Muscle of back (tissue), 11 donors: ENCODE data around the gene PRKCB. TPM values are rescaled to one million over a fixed set of nuclear protein-coding genes. Genes with fewer than 3 reads are reported as not detected.

Source experiments
- DNase-seq, 3 donors: peaks; one replicate each; pipeline versions ENCODE4 v3.0.0 to v3.0.0-alpha.2; 2013
- polyA plus RNA-seq, 10 donors: library from polyadenylated mRNA; unstranded; fragments of 120-200 nt; gene quantifications; one replicate each; pipeline ENCODE4 v1.2.1, GENCODE V29; 2013; ENCODE audit not compliant: insufficient read length in 10 of 10

The PRKCB gene
- polyA plus RNA-seq, 10 donors = 1.2 to 3.6 (median 1.7) TPM

DNA sequence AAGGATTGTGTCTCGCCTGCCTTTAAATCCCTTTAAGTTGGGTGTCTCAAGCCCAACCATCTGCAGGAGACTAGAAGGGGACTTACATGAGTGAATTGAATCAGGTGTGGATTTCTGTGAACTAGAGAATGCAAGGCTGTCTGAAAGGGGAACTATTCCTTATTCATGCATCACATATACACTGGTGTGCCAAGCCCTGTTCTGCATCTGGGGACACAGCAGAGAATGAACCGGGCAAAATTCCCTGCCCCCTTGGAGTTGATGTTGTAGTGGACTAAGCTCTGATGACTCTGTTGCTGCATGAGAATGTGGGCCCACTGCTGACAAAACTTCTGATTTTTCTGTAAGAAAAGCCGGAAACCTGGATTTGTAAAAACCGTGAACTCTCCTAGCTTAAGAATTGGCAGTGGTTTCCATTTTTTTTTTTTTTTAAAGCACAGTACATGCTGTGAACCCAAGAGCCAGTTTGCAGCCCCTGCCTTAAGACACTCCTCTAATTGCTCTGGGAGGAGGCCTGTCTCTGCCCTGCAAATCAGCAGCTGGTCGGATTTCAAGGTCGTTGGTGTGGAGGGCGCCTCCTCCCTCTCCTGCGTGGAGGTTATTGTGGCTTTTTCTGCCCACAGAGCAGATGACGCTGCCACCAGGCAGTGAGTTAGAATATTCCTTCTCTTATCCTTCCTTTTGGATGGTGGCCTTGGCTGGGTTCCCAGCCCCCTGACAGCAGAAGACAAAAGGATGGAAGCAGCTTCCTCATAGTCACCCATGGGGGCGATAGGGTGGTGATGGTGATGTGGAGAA lies 131.0 kb downstream of the PRKCB start:
- no peak for DNase-seq

DNA sequence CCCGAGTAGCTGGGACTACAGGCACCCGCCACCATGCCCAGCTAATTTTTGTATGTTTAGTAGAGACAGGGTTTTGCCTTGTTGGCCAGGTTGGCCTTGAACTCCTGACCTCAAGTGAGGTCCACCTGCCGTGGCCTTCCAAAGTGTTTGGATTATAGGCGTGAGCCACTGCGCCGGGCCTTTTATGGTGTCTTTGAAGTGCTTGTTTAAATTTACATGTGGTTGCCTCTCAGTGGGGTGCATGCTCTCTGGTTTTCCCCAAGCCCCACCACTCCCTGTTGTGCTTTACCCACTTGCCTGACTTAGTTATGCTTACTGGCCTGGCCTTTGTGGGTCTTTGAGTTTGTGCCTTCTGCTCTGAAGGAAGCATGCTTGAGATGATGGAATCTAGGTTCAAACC lies 132.0 kb downstream of the PRKCB start:
- no peak for DNase-seq

DNA sequence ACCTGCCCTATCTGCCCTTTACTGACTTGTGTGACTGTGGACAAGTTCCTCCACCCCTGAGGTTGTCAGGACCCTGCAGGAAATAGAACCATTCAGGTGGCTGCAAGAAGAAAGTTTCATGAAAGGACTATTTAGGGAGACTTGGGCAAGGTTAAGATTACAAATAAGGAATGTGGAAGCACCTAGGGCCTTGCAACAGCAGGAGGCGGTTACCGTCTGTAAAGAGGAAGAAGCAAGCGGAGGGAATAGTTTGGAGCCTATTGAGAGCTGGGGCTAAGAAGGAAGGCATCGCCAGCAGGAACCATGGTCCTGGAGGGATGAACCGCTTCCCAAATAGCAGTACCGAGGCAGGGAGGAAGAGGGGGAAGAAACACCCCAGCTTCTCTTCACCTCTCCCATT lies 132.4 kb downstream of the PRKCB start:
- DNase-seq = no peak

DNA sequence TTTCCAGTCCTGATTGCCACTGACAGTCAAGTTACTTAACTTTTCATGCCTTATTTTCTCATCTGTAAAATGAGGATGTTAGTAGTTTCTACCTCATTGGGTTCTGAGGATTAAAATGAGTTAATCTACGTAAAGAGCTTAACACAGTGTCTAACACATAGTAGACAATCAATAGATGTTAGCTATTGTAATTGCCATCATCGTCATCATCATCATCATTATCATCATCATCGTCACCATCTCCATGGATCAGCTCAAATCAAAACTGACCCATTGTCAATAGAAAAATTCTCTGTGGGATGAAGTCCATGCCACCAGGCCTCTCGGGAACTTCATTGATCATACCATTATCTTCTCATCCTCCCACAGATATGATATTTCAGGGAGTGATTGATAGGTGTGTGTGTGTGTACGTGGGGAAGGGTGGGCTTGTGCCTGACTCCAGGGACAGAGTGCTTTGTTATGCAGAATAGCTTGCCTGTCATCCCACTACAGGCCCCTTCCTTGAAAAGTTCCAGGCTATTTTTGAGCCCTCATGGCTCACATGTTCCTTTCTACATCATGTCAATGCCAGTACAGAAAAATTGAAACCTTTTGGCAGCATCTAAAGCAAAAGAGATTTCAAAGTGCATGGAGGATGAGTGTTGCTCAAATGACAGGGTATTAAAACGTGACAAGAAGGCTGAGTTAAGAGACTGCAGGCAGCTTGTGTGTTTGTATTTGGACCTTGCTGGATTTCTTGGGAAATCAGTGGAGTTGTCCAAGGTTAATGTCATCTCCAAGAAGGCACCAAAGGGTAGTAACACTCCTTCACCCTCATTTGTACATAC lies 133.9 kb downstream of the PRKCB start:
- no peak for DNase-seq

DNA sequence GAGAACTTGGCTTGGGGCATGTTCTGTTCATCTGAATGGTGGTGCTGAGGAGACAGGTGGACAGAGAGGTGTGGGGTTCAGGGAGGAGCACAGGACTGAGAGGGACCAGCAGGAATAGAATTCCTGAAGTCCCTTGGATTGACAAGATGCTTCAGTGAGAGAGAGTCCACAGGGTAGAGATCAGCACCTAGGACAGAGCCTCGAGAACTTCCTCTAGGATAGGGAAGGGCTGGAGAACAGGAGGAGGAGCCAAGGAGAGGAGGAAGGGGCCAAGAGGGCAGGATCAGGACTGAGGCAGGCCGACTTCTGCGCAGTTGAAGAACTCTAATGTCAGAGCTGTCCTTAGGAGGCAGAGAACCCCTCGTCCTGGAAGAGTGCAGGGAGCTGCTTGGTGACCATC lies 138.4 kb downstream of the PRKCB start:
- DNase-seq = no peak

DNA sequence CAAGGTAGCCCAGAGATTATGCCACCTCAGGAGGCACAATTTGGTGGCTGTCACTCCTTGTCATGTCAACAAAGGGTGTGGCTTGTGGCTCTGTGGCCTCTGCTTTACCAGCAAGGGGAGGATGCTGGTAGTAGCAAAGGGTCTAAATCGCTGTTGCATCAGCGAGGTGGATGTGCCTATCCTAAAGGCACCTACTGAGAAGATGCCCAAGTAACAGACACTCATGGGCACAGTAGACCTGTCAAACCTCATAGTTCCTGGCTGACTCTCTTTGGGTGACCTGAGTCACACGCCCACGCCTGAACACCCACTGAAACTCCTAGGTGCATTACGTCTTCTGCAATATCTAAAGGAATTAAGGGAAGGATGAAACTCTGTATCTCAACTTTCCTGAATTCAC lies 139.5 kb downstream of the PRKCB start:
- DNase-seq = no peak

DNA sequence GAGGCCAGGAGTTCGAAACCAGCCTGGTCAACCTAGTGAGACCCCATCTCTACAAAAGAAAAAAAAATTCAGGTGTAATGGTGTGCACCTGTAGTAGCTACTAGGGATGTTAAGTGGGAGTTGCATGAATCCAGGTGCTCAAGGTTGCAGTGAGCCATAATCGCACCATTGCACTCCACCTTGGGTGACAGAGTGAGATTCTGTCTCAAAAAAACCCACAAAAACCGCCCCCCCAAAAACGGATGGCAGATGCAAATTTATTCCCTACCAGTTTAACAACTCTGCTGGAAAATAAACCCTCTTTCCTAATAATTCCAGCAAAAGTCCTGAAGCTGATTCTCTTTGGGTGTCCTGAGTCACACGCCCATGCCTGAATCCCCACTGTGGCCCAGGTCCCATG lies 140.3 kb downstream of the PRKCB start:
- DNase-seq = no peak

DNA sequence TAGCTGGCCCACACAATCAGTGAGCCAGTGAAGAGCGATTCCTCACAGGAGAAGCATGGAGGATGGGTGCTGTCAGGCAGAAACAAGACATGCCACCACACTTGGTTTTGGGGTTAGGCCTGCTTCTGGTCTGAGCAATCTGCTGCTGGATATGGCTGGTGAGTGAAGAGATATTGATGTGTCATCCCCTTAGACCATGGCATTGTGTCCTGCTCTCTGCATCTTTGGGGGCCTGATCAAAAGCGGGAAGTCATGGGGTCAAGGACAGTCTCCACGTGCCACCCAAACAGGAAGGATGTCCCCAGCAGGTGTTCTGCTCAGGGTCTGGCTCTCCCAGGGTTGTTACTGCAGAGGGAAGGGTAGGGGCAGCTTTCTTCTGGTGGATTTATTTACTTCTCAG lies 140.7 kb downstream of the PRKCB start:
- DNase-seq = no peak

DNA sequence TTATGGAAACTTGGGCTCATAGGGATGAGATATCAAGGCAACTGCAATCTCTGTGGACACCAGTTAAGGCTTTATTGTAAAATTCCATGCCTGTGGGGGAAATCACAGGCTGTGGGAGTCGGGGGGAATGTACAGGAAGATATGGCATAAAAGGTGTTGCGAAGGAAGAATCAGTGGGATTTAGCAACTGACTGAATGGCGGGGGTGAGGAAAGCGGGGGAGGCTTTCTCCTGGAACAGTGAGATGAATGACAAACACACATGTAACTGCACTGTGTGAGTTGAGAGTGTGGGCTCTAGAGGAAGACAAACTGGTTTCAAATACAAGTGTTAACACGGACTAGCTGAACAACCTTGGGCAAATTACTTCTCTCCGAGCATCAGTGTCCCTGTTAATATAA lies 143.7 kb downstream of the PRKCB start:
- no peak for DNase-seq

DNA sequence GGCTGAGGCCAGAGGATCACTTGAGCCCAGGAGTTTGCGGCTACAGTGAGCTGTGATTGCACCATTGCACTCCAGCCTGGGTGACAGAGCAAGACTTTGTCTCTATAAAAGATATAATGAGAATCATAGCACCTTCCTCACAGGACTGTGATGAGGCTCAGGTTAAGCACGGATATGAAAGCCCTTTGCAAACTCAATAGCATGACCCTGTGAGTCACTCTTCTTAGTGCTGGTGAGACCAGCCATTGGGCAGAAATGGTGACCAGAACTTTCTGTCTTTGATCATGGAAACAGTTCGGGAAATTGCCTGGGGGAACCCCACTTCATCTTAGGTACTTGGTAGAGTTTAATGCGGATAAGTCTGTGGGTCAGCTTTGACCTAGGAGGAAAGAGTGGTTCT lies 144.2 kb downstream of the PRKCB start:
- no peak for DNase-seq

DNA sequence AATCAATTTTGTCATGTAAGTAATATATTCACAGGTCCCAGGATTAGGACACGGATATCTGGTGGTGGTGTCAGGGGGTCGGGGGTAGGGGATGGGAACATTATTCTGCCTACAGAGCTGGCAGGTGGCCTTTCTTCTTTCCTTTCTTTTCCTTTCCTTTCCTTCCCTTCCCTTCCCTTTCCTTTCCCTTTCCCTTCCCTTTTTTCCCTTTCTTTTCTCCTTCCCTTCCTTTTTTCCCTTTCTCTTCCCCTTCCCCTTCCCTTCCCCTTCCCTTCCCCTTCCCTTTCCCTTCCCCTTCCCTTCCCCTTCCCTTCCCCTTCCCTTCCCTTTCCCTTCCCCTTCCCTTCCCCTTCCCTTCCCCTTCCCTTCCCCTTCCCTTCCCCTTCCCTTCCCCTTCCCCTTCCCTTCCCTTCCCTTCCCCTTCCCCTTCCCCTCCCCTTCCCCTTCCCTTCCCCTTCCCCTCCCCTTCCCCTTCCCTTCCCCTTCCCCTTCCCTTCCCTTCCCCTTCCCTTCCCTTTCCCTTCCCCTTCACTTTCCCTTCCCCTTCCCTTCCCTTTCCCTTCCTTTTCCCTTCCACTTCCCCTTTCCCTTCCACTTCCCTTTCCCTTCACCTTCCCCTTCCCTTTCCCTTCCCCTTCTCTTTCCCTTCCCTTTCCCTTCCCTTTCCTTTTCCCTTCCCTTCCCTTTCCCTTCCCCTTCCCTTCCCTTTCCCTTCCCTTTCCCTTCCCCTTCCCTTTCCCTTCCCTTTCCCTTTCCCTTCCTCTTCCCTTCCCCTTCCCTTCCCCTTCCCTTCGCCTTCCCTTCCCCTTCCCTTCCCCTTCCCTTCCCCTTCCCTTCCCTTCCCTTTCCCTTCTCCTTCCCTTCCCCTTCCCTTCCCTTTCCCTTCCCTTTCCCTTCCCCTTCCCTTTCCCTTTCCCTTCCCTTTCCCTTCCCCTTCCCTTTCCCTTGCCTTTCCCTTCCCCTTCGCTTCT lies 145.9 kb downstream of the PRKCB start:
- DNase-seq = no peak

DNA sequence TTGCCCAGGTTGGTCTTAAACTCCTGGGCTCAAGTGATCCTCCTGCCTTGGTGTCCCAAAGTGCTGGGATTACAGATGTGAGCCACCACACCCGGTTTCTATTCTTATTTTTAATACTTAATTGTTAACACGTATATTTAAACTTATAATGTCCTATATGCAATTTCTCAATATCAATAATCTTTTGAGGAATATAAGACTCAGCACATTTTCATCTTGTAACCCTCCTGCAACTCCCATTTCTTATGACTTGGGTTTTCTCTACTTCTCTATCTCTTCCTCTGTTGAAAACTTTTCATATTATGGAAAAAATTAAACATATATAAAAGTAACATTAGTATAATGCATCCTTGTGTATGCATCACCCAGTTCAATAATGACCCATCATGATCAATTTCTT lies 150.7 kb downstream of the PRKCB start:
- no peak for DNase-seq

DNA sequence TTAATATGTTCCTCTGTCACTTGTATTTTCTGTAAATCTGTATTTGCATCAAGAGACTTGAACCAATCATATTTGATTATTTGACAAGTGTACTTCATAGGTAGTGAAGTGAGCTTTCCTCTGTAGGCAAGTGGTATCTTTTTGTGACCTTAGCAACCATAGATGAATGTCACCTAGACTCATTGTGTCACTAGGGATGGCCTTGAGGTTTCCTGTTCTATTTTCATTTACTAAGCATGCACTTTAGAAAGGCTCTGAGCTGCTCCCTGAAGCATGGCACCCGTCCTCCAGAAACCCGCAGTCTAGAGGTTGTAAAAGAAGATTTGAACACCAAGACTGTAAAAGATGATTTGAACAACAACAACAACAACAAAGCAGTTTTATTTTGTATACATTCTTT lies 151.7 kb downstream of the PRKCB start:
- DNase-seq = no peak

DNA sequence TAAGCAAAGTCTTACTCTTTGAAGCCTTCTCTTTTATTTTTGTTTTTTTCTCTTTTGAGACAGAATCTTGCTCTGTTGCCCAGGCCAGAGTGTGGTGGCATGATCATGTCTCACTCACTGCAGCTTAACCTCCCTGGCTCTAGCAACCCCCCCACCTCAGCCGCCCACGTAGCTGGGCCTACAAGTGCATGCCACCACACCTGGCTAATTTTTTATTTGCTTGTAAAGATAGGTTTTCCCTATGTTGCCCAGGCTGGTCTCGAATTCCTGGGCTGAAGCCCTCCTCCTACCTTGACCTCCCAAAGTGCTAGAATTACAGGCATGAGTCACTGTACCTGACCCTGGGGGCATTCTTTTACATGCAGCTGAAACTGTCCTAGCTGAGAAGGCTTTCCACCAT lies 154.7 kb downstream of the PRKCB start:
- no peak for DNase-seq

DNA sequence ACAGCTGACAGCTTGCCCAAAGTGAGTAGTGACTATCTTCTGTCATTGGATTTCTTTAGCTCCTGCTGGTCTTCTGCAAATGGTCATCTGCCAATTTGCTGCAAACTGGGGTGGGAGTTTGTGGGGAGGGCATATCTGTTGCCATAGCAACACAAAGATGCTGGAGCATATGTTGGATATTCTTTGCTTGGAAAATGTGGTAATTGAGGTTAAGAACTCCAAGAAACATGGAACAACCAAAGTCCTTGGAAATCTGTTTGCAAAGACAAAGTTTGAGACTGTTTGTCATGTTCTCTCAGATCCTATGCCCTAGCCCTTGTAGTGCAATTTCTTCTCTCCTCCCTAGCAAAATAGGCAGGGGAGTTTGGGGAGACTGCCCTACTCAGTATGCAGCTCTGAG lies 155.3 kb downstream of the PRKCB start:
- DNase-seq = no peak

DNA sequence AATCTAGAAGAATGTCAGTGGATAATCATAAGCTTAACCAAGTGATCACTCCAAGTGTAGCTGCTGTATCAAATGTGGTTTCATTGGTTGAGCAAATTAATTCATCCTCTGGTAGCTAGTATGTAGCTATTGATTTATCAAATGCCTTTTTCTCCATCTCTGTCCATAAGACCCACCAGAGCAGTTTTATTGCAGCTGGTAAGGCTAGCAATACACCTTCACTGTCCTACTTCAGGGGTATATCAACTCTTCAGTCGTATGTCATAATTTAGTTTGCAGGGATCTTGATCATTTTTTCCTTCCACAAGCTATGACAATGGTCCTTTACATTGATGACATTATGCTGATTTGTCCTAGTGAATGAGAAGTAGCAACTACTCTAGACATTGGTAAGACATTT lies 158.8 kb downstream of the PRKCB start:
- DNase-seq = no peak

DNA sequence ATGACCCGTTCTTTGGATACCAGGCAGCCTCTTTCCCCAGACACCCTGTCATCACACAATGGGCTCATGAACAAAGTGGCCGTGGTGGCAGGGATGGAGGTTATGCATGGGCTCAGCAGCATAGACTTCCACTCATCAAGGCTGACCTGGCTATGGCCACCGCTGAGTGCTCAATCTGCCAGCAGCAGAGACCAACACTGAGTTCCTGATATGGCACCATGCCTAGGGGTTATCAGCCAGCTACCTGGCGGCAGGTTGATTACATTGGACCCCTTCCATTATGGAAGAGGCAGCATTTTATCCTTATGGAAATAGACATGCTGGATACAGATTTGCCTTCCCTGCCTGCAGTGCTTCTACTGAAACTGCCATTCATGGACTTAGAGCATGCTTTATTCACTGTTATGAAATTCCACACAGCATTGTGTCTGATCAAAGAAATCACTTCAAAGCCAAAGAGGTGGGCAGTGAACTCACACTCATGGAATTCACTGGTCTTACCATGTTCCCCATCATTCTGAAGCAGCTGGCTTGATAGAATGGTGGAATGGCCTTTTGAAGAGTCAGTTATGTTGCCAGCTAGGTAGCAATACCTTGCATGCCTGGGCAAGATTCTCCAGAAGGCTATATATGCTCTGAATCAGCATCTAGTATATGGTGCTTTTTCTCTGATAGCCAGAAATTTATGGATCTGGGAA lies 160.6 kb downstream of the PRKCB start:
- no peak for DNase-seq

DNA sequence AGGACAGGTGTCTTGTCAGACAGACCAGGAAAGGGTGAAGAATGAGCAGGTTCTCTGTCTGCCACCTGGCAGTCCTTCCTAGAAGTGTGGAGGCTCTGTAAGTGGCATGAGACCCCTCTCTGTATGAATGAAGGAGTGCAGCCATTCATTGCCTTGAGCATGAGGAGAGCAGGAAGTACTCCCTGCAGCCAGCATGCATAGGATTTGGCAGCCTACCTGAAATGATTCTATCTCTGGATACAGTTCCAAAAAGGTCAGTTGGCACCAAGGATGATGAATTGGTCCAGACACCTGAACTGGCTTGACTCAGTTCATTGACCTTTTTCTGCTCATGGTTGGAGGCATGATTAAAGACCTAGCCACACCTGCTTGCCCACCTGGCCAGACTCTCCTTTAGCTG lies 163.0 kb downstream of the PRKCB start:
- no peak for DNase-seq

DNA sequence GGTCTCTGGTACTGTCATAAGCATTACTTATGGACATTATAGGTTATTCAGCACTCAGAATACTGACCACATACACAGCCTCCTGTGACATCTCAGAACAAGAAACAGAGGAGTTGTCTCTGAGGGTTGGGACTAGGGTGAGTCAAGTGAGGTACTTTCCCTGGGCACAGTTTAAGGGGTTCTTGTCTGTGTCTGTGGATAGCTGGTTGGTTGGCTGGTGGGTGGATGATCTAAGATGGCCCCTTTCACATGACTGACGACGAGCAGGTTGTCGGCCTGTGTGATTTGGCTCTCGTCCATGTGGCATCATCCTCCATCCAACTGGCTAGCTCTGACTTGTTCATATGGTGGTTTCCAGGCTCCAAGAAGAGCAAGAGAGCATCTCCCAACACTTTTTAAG lies 163.9 kb downstream of the PRKCB start:
- no peak for DNase-seq

DNA sequence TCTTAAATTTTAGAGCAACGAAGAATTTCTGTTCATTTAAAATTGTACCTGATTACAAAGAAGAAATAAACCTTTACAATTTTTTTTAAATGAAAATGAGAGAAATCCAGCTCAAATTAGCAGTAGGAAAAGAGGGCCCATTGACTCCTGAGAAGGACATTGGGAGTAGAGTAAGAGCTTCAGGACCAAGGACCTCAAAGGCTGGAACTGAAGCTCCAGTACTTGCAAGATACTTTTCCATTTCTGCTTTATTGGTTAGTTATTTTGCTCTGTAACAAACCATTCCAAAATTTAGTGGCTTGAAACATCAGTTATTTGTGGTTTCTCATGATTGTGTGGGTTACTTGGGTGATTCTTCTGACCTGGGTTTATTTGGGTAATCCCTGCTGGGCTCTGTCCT lies 165.9 kb downstream of the PRKCB start:
- DNase-seq = no peak

DNA sequence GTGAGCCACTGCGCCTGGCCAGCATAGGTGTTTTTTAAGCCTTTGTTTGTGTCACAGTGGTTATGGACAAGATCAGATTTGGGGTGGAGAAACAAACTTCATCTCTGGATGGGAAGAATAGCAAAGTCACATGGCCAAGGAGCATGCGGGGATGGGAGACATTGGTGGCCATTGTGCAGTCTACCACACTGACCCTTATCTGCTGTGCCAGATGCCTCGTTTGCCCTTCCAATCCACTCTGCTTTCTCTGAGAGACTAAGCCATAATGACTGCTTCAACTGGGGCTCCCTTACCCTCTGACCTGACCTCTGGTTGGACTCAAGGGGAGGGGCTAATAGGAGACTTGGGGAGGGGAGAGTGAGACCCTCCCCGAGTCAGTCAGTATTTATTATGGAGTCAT lies 166.8 kb downstream of the PRKCB start:
- DNase-seq = no peak

DNA sequence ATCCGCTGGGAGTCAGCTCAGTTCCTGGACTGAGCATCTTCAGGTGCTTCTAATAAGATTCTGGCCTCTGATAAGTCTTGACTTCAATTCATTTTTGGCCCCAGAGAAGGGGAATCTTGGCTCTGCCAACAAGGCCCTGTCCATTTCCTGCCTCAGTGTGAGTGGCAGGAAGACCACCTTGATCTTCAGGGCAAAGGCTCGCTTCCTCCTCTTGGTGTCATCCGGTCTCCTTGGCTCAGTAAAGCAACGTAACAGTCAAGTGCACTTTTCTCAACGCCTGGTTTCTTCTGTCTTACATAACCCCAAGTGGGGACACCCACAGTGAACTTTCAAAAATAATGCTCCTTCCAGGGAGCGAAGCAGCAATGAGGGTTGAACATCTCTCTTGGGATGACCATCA lies 169.8 kb downstream of the PRKCB start:
- DNase-seq = no peak
